ENCODE data around the gene INSIG1.

- no peak for TF ChIP-seq CTCF (IDR thresholded peaks at IDR 0.05; ENCODE audit: low read length)
- TF ChIP-seq EZH2 (IDR thresholded peaks at IDR 0.05; ENCODE audit: borderline replicate concordance, low read length) = no peak
Observed at GRCh38 chr7:155303039-155303593, 5.4 kb downstream of the INSIG1 start.
